SK-N-SH (cell line): Measurements from ENCODE around the gene PICK1. TPM values are rescaled to one million over a fixed set of nuclear protein-coding genes. Genes with fewer than 3 reads are reported as not detected.
A peak's percentile ranks its signal among the peaks of the same experiment; 100 is the strongest.

ENCODE experiments used
- CTCF ChIA-PET: fragments of 300-600, 350-600 bp; formaldehyde crosslinking; extraction: SDS; loops from one replicate; lab custom pipeline; 2021; lab: Yijun Ruan, JAX
- POLR2A ChIA-PET: fragments of 350-600 bp; sonication (Branson Sonifier 250); formaldehyde crosslinking; extraction: SDS; loops from one replicate; lab custom pipeline; 2020; ENCODE audit warnings: antibody characterized with exemption, inconsistent platforms; lab: Yijun Ruan, JAX
- DNase-seq: peaks from one replicate; pipeline ENCODE4 v3.0.0; 2012
- H2AFZ ChIP-seq: fragments of 200-600 bp; sonication (generic); 2 replicates; pipeline ENCODE4 v1.8.1; 2016; ENCODE audit warnings: antibody characterized with exemption, mild to moderate bottlenecking, low read depth
- H3F3A ChIP-seq: fragments of 200-600 bp; sonication (generic); replicated peaks from 2 replicates; pipeline ENCODE3; 2016; ENCODE audit warnings: antibody characterized with exemption, mild to moderate bottlenecking; ENCODE audit not compliant: insufficient read depth
- H3K27ac ChIP-seq, 2 experiments: fragments of 200-500 bp in 1 of 2; fragments of 200-600 bp in 1 of 2; sonication (Bioruptor generic) in 1 of 2; sonication (generic), shearing (Covaris generic) in 1 of 2; 2 replicates each; pipeline versions ENCODE4 v1.5.1 to v1.6.1; 2014 to 2016; ENCODE audit warnings: low read depth in 2 of 2, inconsistent platforms in 1 of 2, low read length in 1 of 2, mild to moderate bottlenecking in 1 of 2, mixed read lengths in 1 of 2
- H3K27me3 ChIP-seq: fragments of 200-600 bp; sonication (generic), shearing (Covaris generic); 2 replicates; pipeline ENCODE4 v1.6.1; 2016; ENCODE audit warnings: mixed run types; ENCODE audit not compliant: insufficient read depth
- H3K36me3 ChIP-seq, 2 experiments: fragments of 200-500 bp in 1 of 2; fragments of 200-600 bp in 1 of 2; sonication (Bioruptor generic) in 1 of 2; sonication (generic) in 1 of 2; replicated peaks in 1 of 2; 2 replicates each; pipeline versions ENCODE3 to v1.5.1; 2014 to 2016; ENCODE audit warnings: low read length in 1 of 2, mild to moderate bottlenecking in 1 of 2; ENCODE audit not compliant: insufficient read depth in 2 of 2, control insufficient read depth in 1 of 2
- H3K4me1 ChIP-seq, 2 experiments: fragments of 200-500 bp in 1 of 2; fragments of 200-600 bp in 1 of 2; sonication (Bioruptor generic) in 1 of 2; sonication (generic), shearing (Covaris generic) in 1 of 2; 2 replicates each; pipeline versions ENCODE4 v1.5.1 to v1.6.1; 2014 to 2016; ENCODE audit warnings: low read depth in 1 of 2, low read length in 1 of 2, mixed run types in 1 of 2; ENCODE audit not compliant: insufficient read depth in 2 of 2, control insufficient read depth in 1 of 2
- H3K4me2 ChIP-seq: fragments of 200-600 bp; sonication (generic), shearing (Covaris generic); 2 replicates; pipeline ENCODE4 v1.6.1; 2017; ENCODE audit warnings: mixed run types
- H3K4me3 ChIP-seq, 2 experiments: fragments of 200-500 bp in 1 of 2; fragments of 200-600 bp in 1 of 2; sonication (Bioruptor generic) in 1 of 2; sonication (generic), shearing (Covaris generic) in 1 of 2; 2 replicates each; pipeline versions ENCODE4 v1.5.1 to v1.8.1; 2014 to 2016; ENCODE audit warnings: low read depth in 2 of 2, inconsistent platforms in 1 of 2, low read length in 1 of 2, mild to moderate bottlenecking in 1 of 2, mixed read lengths in 1 of 2, moderate library complexity in 1 of 2
- H3K79me2 ChIP-seq: fragments of 200-600 bp; sonication (generic); 2 replicates; pipeline ENCODE4 v1.8.1; 2017; ENCODE audit warnings: mild to moderate bottlenecking; ENCODE audit not compliant: insufficient read depth
- H3K9ac ChIP-seq: fragments of 200-600 bp; sonication (generic); 2 replicates; pipeline ENCODE4 v1.6.1; 2017; ENCODE audit warnings: mixed run types
- H3K9me2 ChIP-seq: fragments of 200-600 bp; sonication (generic); 2 replicates; pipeline ENCODE4 v1.6.1; 2017; ENCODE audit warnings: mixed run types
- H3K9me3 ChIP-seq: fragments of 200-600 bp; sonication (generic); 2 replicates; pipeline ENCODE4 v1.6.1; 2017; ENCODE audit warnings: mixed run types, mild to moderate bottlenecking, moderate library complexity
- H4K20me1 ChIP-seq: fragments of 200-600 bp; sonication (generic); 2 replicates; pipeline ENCODE4 v1.6.1; 2017; ENCODE audit warnings: mild to moderate bottlenecking, mixed run types; ENCODE audit not compliant: insufficient read depth
- GATA2 ChIP-seq: sonication (generic); formaldehyde crosslinking; IDR thresholded peaks from 2 replicates; pipeline ENCODE4 v1.5.0; 2020; ENCODE audit warnings: mild to moderate bottlenecking, missing genetic modification reagents
- IRF3 ChIP-seq: fragments of 150-350 bp; IDR thresholded peaks from 2 replicates; pipeline ENCODE4 v1.6.1; 2016; ENCODE audit warnings: mild to moderate bottlenecking, low read depth, low read length
- MAX ChIP-seq: IDR thresholded peaks from 2 replicates; pipeline ENCODE4 v1.4.0; 2012; ENCODE audit warnings: low read depth
- RAD21 ChIP-seq: IDR thresholded peaks from 2 replicates; pipeline ENCODE4 v1.6.1; 2012; ENCODE audit warnings: mild to moderate bottlenecking, low read length
- TAF1 ChIP-seq: IDR thresholded peaks from 2 replicates; pipeline ENCODE4 v1.6.1; 2012; ENCODE audit warnings: low read depth, mild to moderate bottlenecking, low read length, moderate library complexity, borderline replicate concordance
- WGBS: methylation state at CpG from one replicate; pipeline ENCODE4 v1.1.6; 2017; ENCODE audit warnings: low lambda C conversion rate; 5-methylcytosine and 5-hydroxymethylcytosine counted together
- polyA plus RNA-seq, 3 experiments: library from polyadenylated mRNA; depleted of rRNA; stranded (reverse); fragments of >200 nt; gene quantifications; 2 replicates each; pipeline ENCODE4 v1.2.3, GENCODE V29; 2012

PICK1 gene
- polyA plus RNA-seq, 1 of the 3 experiments (the other 2 are of a cell fraction) = 36.8 TPM

- Histone ChIP-seq H3K36me3 (peaks cover 0 to 12% of the 10 kb centered on the region in 2 experiments), H3K9me3 (no peaks in the 10 kb centered on the region), H3F3A (no peaks in the 10 kb centered on the region), H2AFZ (no peak overlapping the region), H3K4me3 (no peak overlapping the region), H3K9me2 (no peaks in the 10 kb centered on the region), H4K20me1 (no peaks in the 10 kb centered on the region), H3K27ac (no peak overlapping the region), H3K27me3 (no peaks in the 10 kb centered on the region), H3K4me2 (no peak overlapping the region), H3K79me2 (no peaks in the 10 kb centered on the region), H3K4me1 (no peaks in the 10 kb centered on the region), H3K9ac (no peak overlapping the region)
- DNase-seq = peak; percentile 1
- POLR2A ChIA-PET = no interaction called here
- CTCF ChIA-PET = no interaction called here
- WGBS = no CpG with 5 or more reads among the region's 22 CpGs
- TF ChIP-seq MAX (no peak), GATA2 (CRISPR knock-in tag) (no peak)
Measured at GRCh38 chr22:38071421-38072321, 14.5 kb downstream of the PICK1 start.

- H3K36me3 ChIP-seq = peaks cover 0 to 11% of the 10 kb centered on the region in 2 experiments
- H3K9me3 ChIP-seq = no peaks in the 10 kb centered on the region
- no peaks in the 10 kb centered on the region for H4K20me1 ChIP-seq
- ChIA-PET CTCF (no interaction called here), POLR2A (no interaction called here)
- H3K27me3 ChIP-seq = no peaks in the 10 kb centered on the region
- H3K27ac ChIP-seq = no peak overlapping the region
- H3F3A ChIP-seq = no peaks in the 10 kb centered on the region
- H3K4me2 ChIP-seq = no peak overlapping the region
- DNase-seq = peak; percentile 3
- no peak overlapping the region for H3K4me3 ChIP-seq
- no peaks in the 10 kb centered on the region for H3K4me1 ChIP-seq
- no peaks in the 10 kb centered on the region for H3K9me2 ChIP-seq
- no peak for TF ChIP-seq TAF1
- no peak for TF ChIP-seq RAD21
- TF ChIP-seq IRF3 = no peak
- TF ChIP-seq GATA2 (CRISPR knock-in tag) = no peak
- TF ChIP-seq MAX = no peak
- H3K9ac ChIP-seq = no peak overlapping the region
- no peaks in the 10 kb centered on the region for H3K79me2 ChIP-seq
- no peak overlapping the region for H2AFZ ChIP-seq
- no CpG with 5 or more reads among the region's 25 CpGs for WGBS
Measured at GRCh38 chr22:38072322-38073149, 15.3 kb downstream of the PICK1 start.
